HG03558 (cell line): ENCODE data around the gene RELCH.

ENCODE experiments used
- ATAC-seq: cut with Tn5 transposase; IDR thresholded peaks from one replicate; pipeline ENCODE4 v1.9.1; 2021; ENCODE audit warnings: moderate number of reproducible peaks; ENCODE audit not compliant: unreplicated experiment; ENCODE audit errors: extremely low read depth

Gene RELCH

DNA sequence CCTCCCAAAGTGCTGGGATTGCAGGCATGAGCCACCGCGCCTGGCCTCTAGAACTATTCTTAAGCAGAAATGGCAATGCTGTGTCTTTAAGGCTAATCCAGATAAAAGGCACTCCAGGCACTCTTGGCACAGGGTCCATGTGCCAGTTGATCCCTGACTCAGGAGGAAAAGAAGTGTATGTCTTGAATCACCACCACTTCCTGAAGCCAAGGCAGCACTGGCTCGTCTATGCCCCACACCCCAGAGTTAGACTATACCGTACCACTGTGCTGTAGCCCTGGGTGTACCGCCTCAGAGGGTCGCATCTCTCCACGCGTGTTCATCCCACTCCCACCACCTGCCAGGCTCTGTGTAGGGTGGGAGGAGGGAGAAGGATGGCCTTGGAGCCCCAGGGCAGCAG is 147.1 kb downstream of the RELCH start:
- no peak for ATAC-seq

DNA sequence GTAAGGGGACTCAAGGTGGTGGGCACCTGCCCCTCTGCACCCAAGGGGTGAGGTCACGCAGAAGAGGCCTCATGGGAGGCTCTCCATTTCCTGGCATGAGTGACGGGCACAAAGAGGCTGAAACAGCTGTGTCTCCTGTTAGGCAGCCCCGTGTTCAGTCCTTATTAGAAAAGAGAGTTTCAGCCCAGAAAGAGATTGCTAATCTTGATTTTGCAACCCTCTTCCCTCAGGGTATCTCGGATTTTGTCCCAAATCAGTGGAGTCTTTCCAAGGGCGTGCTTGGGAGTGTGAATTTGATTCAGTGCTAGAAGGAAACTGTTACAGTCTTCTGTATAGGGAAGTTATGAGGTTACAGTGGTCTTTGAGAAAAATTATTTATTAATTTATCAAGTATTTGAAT is 148.4 kb downstream of the RELCH start:
- ATAC-seq, result no peak

- no peak for ATAC-seq
Observed at GRCh38 chr18:62336618-62337017, 149.6 kb downstream of the RELCH start.

- ATAC-seq, result no peak
Observed at GRCh38 chr18:62337336-62337735, 150.3 kb downstream of the RELCH start.

GRCh38 chr18:62338446-62339105 is 151.5 kb downstream of the RELCH start:
- ATAC-seq, result no peak

- no peak for ATAC-seq
Observed at GRCh38 chr18:62339106-62339988, 152.3 kb downstream of the RELCH start.

DNA sequence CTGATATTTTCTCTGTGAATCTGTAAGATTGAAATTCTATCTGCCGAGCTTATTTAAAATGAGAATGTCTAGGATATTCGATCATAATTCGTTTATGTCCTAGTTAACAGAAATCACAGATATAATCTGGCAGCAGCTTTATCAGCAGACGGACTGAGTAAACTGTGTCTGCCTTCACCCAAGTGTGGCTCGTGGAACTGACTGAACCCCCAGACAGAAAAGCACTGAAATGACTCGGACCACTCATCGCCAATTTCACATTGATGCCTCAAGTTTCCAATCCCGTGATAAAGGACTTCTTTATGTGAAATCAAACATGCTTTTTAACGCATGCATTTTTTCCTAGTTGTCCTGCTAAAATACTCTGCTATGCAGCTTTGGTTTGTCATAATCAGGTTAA is 153.9 kb downstream of the RELCH start:
- ATAC-seq, result no peak

- no peak for ATAC-seq
Observed at GRCh38 chr18:62341473-62341872, 154.4 kb downstream of the RELCH start.

GRCh38 chr18:62342884-62343283 is 155.8 kb downstream of the RELCH start:
- no peak for ATAC-seq

DNA sequence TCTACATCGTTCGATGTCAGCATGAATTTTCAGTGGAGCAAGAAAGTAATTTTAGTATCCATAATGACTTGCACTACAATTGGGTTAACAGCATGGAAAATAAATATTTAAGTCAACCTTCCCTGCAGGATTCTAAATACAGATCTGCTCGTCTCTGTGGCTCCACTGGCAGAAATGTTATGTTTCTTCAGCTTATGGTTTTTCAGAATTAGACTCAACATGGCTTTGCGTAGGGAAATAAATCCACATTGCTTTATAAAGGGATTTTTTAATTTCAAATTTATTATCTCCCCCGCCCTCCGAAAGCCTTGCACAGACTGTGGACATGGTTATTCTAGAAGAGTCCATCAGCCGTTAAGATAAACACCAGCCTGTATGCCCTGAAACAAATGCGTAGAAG is 156.3 kb downstream of the RELCH start:
- ATAC-seq, result no peak

DNA sequence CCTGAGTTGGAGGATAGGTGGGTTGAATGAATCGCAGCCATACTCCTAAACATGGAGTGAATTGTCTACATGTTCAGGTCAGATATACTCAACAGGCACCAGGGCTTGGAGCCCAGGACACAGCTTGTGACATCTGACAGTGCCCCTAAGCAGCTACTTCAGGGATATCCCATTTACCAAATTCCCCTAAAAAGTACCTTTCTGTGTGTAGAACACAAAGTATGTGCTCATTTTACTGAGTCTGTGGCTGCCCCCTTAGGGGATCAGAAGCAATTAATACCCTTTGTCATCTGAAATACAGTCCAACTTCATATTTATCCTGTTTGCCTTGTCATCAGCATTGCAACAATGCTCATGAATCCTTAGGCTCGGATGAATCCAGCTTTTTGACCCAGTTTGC is 158.9 kb downstream of the RELCH start:
- no peak for ATAC-seq

- ATAC-seq, result no peak
Observed at GRCh38 chr18:62346333-62347088, 159.5 kb downstream of the RELCH start.

GRCh38 chr18:62347089-62347506 is 160.0 kb downstream of the RELCH start:
- ATAC-seq, result no peak

- no peak for ATAC-seq
Observed at GRCh38 chr18:62348474-62348873, 161.4 kb downstream of the RELCH start.

DNA sequence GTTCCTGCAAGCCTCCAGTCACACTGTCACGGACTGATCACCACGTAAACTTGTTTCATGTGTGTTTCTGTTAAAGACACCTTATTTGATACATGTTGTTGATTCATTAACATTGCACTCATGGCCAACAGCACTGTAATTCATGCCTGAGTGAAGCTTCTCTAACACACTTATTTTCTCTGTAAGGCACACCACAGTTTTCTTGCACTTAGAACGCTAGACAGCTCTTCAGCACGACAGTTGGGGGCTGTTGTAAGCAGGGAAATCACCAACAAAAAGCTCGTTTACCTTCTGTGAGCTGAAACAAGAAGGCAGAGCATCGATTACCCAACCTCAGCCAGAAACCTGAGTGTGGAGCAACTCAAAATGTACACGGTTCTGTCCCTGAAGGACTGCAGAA is 166.1 kb downstream of the RELCH start:
- ATAC-seq, result no peak

DNA sequence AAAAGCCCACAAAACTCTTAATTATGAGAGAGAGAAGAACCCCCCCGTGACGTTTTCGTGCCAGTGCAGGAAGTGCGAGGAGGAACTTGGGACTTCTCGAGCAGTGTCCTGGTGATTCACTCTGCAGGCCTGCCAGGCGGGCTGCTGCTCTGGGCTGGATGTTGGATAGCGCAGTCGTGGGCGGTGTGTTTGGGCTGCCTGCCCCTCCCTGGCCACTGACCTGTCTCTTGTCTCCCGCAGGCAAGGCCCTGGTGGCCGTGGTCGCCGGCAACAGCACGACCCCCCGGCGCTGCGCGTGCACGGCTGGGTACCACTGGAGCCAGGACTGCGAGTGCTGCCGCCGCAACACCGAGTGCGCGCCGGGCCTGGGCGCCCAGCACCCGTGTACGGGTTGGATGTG is 167.1 kb downstream of the RELCH start:
- no peak for ATAC-seq

- ATAC-seq, result no peak
Observed at GRCh38 chr18:62357079-62357719, 170.1 kb downstream of the RELCH start.
